A673 (cell line): ENCODE data around the gene CHAT. TPM values are rescaled to one million over a fixed set of nuclear protein-coding genes. Genes with fewer than 3 reads are reported as not detected.
"Not testable (repeated sequence)": the region's sequence is repeated elsewhere in the genome, so short reads cannot be mapped to it uniquely, and the experiment has no call there.

Experiments used
- BruUV-seq: library from RNA; stranded (reverse); fragments of 400-500 nt; replicated peaks from 2 replicates; lab custom pipeline; 2021; lab: Mats Ljungman, UMichigan
- CTCF ChIA-PET: fragments of 300-600 bp; sonication (Branson Sonifier 250); formaldehyde crosslinking; loops from one replicate; lab custom pipeline; 2022; ENCODE audit warnings: antibody characterized with exemption; lab: Charles Lee
- POLR2A ChIA-PET: fragments of 300-600 bp; sonication (Branson Sonifier 250); formaldehyde crosslinking; loops from one replicate; lab custom pipeline; 2022; ENCODE audit warnings: antibody characterized with exemption; ENCODE audit not compliant: low non-redundant PET; lab: Charles Lee
- DNase-seq: peaks from one replicate; pipeline ENCODE4 v3.0.0-alpha.2; 2015; ENCODE audit warnings: low spot score
- H3K27ac ChIP-seq: fragments of 200-600 bp; sonication (generic); 2 replicates; pipeline ENCODE4 v1.5.1; 2016; ENCODE audit warnings: mixed run types, low read depth, mild to moderate bottlenecking, mixed read lengths, antibody characterized with exemption, low read length; ENCODE audit not compliant: poor library complexity, severe bottlenecking
- H3K27me3 ChIP-seq: fragments of 200-600 bp; sonication (generic); replicated peaks from 2 replicates; pipeline ENCODE4 v1.6.1; 2017; ENCODE audit warnings: mixed run types, low read depth, mild to moderate bottlenecking, mixed read lengths, antibody characterized with exemption, low read length; ENCODE audit not compliant: insufficient read depth, poor library complexity
- H3K36me3 ChIP-seq: fragments of 200-600 bp; sonication (generic); 2 replicates; pipeline ENCODE4 v1.6.1; 2016; ENCODE audit warnings: mixed run types, mild to moderate bottlenecking, mixed read lengths, antibody characterized with exemption, low read length; ENCODE audit not compliant: insufficient read depth, poor library complexity, severe bottlenecking
- H3K4me1 ChIP-seq: fragments of 200-600 bp; sonication (generic); 2 replicates; pipeline ENCODE4 v1.6.1; 2017; ENCODE audit warnings: mixed run types, mild to moderate bottlenecking, mixed read lengths, antibody characterized with exemption, low read length; ENCODE audit not compliant: insufficient read depth, poor library complexity, severe bottlenecking
- H3K4me3 ChIP-seq: fragments of 200-600 bp; sonication (generic); 2 replicates; pipeline ENCODE4 v1.5.1; 2016; ENCODE audit warnings: low read depth, mixed run types, mild to moderate bottlenecking, mixed read lengths, low read length; ENCODE audit not compliant: poor library complexity, severe bottlenecking
- H3K9me3 ChIP-seq: fragments of 200-600 bp; sonication (generic); 2 replicates; pipeline ENCODE4 v1.6.1; 2016; ENCODE audit warnings: mixed run types, low read depth, mild to moderate bottlenecking, mixed read lengths, antibody characterized with exemption, low read length; ENCODE audit not compliant: poor library complexity, severe bottlenecking
- EZH2 ChIP-seq: fragments of 200-600 bp; sonication (generic); IDR thresholded peaks from 2 replicates; pipeline ENCODE4 v1.6.1; 2017; ENCODE audit warnings: borderline replicate concordance, low read depth, mild to moderate bottlenecking, mixed read lengths, antibody characterized with exemption, low read length; ENCODE audit not compliant: poor library complexity, severe bottlenecking
- intact Hi-C: fragments of 100-400 bp; cut with micrococcal nuclease; formaldehyde crosslinking; loops from one replicate; pipeline ENCODE4 v1.10.0; 2022; ENCODE audit not compliant: unreplicated experiment
- total RNA-seq: library from RNA; stranded (reverse); gene quantifications from 2 replicates; pipeline ENCODE4 v1.2.3, GENCODE V29; 2021
- TF ChIP-seq, protein P1 (sequence below): fragments of 300-800, 200-600 bp; sonication (generic); conservative IDR thresholded peaks from 2 replicates; pipeline ENCODE4 v1.5.1; 2017; ENCODE audit warnings: low read depth, mild to moderate bottlenecking, antibody characterized with exemption, low read length, moderate library complexity, mixed read lengths

CHAT gene
- total RNA-seq, 1 experiment from 2014 or later, result 0.56 TPM

DNA sequence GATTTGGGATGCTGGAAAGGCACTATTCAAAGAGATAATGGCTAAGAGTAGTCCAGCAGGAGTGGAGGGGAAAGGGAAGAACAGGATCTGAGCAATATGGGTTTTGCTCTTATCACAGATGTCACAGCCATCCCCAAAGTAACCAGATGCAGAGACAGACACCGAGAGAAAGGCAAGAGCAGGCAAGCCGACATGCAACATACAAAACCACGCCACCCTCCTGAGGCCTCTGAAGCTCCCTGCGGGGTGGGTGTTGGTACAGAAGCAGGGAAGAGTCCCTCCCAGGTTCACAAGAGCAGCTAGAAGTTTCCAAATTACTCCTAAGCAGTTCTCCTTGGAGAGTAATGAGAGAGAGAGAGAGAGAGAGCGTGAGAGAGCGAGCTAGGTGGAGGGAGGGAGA, 54.8 kb downstream of the CHAT start:
- peaks cover 30% of the 10 kb centered on the region for H3K27me3 ChIP-seq
- no peaks in the 10 kb centered on the region for H3K36me3 ChIP-seq
- intact Hi-C loops, result no loop called here
- H3K4me3 ChIP-seq, result no peak overlapping the region
- H3K4me1 ChIP-seq, result no peaks in the 10 kb centered on the region
- DNase-seq, result no peak
- CTCF ChIA-PET, result no interaction called here
- H3K9me3 ChIP-seq, result no peaks in the 10 kb centered on the region
- no TSS peak for BruUV-seq
- no peak overlapping the region for H3K27ac ChIP-seq
- POLR2A ChIA-PET, result no interaction called here
- TF ChIP-seq, protein P1, sequence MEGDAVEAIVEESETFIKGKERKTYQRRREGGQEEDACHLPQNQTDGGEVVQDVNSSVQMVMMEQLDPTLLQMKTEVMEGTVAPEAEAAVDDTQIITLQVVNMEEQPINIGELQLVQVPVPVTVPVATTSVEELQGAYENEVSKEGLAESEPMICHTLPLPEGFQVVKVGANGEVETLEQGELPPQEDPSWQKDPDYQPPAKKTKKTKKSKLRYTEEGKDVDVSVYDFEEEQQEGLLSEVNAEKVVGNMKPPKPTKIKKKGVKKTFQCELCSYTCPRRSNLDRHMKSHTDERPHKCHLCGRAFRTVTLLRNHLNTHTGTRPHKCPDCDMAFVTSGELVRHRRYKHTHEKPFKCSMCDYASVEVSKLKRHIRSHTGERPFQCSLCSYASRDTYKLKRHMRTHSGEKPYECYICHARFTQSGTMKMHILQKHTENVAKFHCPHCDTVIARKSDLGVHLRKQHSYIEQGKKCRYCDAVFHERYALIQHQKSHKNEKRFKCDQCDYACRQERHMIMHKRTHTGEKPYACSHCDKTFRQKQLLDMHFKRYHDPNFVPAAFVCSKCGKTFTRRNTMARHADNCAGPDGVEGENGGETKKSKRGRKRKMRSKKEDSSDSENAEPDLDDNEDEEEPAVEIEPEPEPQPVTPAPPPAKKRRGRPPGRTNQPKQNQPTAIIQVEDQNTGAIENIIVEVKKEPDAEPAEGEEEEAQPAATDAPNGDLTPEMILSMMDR, result no peak
- TF ChIP-seq EZH2, result no peak

DNA sequence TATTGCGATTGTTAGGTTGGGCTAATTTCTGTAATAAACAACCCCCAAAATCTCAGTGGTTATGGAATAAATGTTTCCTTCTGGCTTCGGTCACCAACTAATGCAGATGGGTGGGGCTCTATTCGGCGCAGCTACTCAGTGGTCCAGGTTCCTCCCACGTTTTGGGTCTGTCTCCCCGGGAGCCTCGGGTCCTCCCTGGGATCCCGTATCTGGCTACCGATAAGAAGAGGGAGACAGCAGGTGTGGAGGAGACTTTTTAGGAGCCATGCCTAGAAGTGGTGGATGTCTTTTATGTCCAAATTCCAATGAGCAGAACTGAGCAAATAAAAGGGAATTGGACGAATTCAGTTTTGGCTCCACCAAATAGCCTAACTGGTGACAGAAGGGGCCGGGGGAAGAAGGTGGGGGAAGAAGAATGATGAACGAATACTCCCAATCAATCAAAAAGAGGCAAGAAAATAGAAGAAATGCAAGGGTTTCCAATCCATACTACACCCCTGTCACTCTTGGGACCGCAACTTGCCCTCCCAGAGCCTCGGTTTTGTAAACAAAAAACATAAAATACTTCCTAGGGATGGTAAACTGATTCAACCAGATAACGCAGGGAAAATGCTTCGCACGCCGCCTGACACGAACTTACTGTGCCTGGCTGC, 65.1 kb downstream of the CHAT start:
- CTCF ChIA-PET, result no interaction called here
- Histone ChIP-seq H3K36me3 (no peaks in the 10 kb centered on the region), H3K9me3 (no peaks in the 10 kb centered on the region), H3K4me3 (peak overlapping the region; percentile 23), H3K27ac (no peak overlapping the region), H3K27me3 (peaks cover 50% of the 10 kb centered on the region), H3K4me1 (no peaks in the 10 kb centered on the region)
- no TSS peak for BruUV-seq
- POLR2A ChIA-PET, result no interaction called here
- no peak for DNase-seq
- intact Hi-C loops, result no loop called here
- no peak for TF ChIP-seq EZH2
- TF ChIP-seq, protein P1, result no peak

DNA sequence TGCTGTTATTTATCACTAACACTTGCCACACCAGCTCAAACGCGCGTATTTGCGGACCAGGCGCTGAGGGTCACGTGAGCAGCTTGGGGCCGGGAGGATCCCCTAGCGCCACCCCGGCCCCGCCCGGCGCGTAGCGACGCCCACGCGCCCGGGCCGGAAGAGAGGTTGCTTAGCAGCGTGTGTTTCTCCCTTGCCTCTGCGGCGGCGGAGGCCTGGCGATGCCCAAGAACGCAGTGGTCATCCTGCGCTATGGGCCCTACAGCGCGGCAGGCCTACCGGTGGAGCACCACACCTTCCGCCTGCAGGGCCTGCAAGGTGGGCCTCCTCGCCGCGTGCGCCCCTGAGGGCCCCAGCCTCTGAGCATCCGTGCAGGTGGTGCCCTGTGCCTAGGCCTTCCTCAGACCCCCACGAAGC, 65.7 kb downstream of the CHAT start, which contains the start of gene C10orf53:
TSS of gene C10orf53 (plus strand) at position 172 of the 414 bp plus-strand sequence. CDS start at position 219, 47 bp downstream.
- intact Hi-C loops, result no loop called here
- no TSS peak for BruUV-seq
- H3K27ac ChIP-seq, result no peak within 1 kb of the TSS
- peak; percentile 87 for DNase-seq
- no peaks in the 10 kb centered on the region for H3K9me3 ChIP-seq
- TF ChIP-seq, protein P1, result no peak
- no peak for TF ChIP-seq EZH2
- H3K27me3 ChIP-seq, result peaks cover 45% of the 10 kb centered on the region
- POLR2A ChIA-PET, result no interaction called here
- peak within 1 kb of the TSS; percentile 23 for H3K4me3 ChIP-seq
- H3K36me3 ChIP-seq, result no peaks in the 10 kb centered on the region
- no peaks in the 10 kb centered on the region for H3K4me1 ChIP-seq
- CTCF ChIA-PET, result no interaction called here

- DNase-seq, CTCF ChIA-PET, H3K27ac ChIP-seq, H3K4me3 ChIP-seq, H3K4me1 ChIP-seq, H3K9me3 ChIP-seq, intact Hi-C loops, BruUV-seq, H3K36me3 ChIP-seq: not testable (repeated sequence)
- POLR2A ChIA-PET, result interaction anchor here (0.6 kb wide), 1 partner anchor 324 kb away, joined by 4 read pairs; no protein-coding TSS in a partner anchor
- H3K27me3 ChIP-seq, result peaks cover 16% of the 10 kb centered on the region
Observed at GRCh38 chr10:49682449-49682848, 68.6 kb downstream of the CHAT start.
